Stimulated activated CD8-positive, alpha-beta memory T cell treated with anti-CD3 and anti-CD28 coated beads, Interleukin-4, amount 100 ng/mL, for 1 hour (primary cell): ENCODE data around the gene ELK4.
A peak's percentile ranks its signal among the peaks of the same experiment; 100 is the strongest.

Experiments used
- DNase-seq, 2 donors: peaks; one replicate each; pipeline ENCODE4 v3.0.0-alpha.2; 2020; ENCODE audit warnings: low read depth in 2 of 2, low spot score in 1 of 2

Gene ELK4

GRCh38 chr1:205631010-205631767 is 622 bp downstream of the ELK4 start:
- DNase-seq: peak; percentile 46 to 63

DNA sequence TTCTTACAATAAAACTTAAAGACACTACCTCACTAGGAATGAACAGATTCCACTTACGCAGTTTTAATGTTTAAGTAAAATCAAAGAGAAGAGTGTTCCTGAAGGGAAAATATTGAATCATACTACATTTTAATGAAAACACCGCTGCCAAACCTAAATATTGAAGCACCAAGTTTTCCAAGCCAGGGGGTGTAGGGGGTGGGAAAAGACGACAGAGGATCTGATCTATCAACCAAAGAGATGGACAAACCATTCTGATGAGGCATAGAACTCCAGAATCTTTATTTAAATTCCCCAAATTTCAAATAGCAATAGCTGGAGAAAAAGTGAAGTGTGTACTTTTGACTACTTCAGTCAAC is 1.2 kb downstream of the ELK4 start:
- DNase-seq: no peak

DNA sequence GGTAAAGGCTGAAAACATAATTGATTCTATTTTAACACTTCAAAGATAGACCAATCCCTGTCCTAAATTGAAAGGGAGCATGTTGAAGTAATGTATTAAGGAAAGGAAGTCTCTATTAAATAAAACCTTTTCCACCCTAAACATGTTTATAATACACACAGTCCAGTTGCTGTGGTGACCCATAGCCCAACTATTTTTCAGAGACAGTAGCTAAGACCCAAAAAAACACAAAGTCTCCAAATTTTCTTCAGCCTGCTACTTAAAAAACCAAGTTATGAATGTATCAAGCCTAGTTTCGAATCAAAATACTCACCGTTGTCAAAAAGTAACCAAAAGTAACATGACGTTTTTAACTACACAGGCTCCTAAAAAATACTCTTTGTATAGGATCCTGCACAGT is 1.6 kb downstream of the ELK4 start:
- DNase-seq: no peak

- no peak for DNase-seq
These were observed 2.1 kb downstream of the ELK4 start for GRCh38 chr1:205629751-205630150.

DNA sequence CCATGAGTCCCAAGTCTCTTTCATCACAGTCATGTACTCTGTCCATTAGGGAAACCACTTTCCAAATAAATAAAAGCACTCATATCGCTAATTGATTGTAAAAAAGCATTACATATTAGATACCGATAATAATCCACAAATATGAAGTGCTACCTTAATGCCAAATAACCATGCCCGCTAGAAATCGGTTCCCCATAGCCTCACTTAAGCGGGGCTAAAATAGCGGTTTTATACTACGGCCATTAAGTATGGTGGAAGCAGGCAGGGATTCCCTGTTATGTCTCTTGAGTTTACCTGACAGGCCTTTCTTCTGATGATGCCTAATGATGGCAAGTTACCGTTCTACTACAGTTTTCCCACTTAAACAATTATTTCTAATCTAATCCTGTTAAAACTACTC is 3.9 kb downstream of the ELK4 start:
- no peak for DNase-seq

DNA sequence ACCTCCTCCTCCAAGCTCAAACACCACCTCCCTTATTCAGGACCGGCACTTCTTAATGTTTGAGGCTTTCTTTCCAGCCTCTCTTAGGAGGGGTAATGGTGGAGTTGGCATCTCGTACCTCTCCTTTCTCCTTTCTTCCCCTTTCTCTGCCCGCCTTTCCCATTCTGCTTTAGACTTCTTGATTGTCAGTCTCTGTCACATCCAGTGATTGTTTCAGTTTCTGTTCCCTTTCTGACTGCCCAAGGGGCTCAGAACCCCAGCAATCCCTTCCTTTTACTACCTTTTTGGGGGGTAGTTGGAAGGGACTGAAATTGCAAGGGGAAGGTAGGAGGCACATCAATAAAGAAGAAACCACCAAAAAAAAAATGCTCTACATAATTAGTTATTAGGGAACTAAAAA is 5.6 kb downstream of the ELK4 start:
- no peak for DNase-seq

DNA sequence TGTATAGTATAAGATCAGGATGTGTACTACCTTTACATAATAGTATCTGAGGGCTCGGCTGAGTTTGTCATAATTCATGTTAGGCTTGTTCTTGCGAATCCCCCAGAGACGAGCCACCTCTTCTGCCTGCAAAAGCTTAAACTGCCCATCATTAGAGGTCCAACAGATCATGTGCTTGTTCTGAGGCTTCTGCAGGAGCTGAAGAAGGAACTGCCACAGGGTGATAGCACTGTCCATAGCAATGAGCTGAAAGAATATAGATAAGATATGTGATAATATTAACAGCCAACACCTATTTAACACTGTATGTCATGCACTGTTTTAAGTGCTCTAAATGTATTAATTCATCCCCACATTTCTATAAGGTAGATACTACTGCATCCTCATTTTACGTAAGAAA is 8.2 kb downstream of the ELK4 start:
- no peak for DNase-seq

- no peak for DNase-seq
These were observed 11.5 kb downstream of the ELK4 start for GRCh38 chr1:205620269-205620668.

DNA sequence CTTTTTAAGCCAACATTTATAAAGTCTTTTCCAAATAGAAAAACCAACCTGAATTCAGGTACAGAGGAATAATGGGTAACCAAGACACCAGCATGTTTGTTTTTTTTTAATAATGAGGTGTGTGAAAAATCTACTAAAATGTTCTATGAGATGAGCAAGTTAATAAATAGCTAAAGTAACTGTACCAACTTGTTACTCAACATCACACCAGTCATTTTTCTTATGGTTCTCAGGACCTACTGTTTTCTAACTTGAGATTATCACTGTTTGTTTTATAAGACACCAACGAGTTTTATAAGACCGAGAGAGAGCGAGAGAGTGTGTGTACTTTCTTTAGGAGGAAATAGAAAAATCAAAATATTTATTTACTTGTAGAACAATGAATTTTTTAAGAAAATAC is 12.4 kb downstream of the ELK4 start:
- DNase-seq: no peak

- no peak for DNase-seq
These were observed 15.1 kb downstream of the ELK4 start for GRCh38 chr1:205616563-205617293.

- DNase-seq: no peak
These were observed 16.0 kb downstream of the ELK4 start for GRCh38 chr1:205615789-205616188.

DNA sequence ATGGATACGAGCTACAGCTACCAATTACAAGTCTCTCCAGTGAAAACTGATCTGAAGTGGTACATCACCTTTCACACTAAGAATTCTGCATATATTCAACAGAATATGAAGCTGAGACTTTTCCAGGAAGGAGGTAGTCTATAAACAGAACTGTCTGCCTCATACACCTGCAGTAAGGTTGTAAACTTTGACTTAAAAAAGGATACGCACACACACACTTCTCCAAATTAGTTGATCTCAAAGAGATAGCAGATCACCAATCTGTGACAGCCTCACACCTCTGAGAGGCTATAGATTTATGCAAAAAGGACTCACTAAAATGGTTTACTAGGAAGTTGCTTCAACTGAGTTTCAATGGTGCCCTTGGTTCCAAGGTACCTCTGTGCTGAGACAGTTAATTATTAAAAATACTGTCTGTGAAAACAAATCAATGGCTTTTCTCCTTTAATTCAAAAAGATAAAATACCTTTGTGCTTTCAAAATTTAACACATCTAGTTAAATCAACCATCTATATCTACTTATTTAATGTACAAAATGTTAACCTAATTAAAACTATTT is 17.9 kb downstream of the ELK4 start:
- DNase-seq: no peak

GRCh38 chr1:205612556-205612955 is 19.3 kb downstream of the ELK4 start:
- DNase-seq: no peak

DNA sequence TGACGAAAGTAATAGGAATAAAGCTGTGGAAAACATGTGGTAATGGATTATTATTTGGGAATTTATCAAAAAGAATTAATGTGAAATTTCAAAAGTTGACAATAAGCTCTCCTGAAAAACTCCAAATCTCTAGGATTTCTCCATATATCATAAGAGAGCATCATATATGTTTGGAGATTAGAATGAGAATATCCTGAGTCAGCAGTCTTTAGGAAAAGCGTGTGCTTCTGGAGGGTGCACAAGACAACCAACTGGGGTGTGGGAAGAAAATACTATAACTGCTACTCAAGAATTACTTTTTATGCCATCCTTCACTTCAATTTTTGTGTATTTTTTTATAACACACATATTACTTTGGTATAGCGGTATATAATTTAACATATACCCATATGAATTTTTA is 19.7 kb downstream of the ELK4 start:
- DNase-seq: no peak

DNA sequence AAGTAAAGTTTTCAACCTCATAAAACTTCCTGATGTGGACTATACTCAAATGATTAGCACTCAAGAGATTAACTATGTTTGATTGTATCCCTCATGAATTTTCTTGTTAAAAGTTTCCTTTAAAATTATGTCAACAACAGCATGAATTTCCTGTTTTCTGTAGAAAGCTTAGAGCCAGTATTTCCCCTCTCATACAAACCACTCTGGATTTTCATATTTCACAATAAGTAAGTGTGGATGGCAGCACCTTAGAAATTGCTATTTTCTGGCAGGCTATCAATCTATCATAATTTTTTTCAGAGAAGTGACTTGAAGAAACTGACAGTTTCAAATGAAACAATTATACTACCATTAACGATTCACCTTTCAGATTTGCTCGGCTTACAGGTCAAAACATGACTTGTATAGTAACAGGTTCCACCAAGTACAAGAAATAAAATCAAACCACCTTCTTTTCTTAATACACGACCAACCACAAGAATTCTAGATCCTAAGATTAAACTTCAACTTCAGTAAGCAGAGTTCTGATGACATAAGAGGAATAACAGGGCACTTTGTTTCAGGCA is 20.8 kb downstream of the ELK4 start:
- no peak for DNase-seq

DNA sequence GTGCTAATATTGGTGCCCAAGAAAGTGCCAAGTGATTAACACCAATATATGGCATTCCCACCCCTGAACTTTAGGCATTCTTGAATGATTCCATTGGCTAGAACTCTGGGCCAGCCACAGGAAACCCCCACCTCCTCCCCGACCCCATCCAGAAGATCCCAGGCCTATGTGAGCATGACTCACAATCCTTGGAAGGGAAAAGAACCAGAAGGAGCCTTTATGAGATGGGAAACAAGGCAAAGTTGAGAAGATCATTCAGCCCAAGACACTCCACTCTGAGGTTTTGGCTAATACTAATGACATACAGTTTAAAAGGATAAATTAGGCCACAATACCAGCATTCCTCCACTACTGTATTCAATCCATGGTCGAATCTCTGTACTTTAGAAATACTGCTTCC is 21.8 kb downstream of the ELK4 start:
- DNase-seq: no peak

- no peak for DNase-seq
These were observed 26.8 kb downstream of the ELK4 start for GRCh38 chr1:205604825-205605505.

DNA sequence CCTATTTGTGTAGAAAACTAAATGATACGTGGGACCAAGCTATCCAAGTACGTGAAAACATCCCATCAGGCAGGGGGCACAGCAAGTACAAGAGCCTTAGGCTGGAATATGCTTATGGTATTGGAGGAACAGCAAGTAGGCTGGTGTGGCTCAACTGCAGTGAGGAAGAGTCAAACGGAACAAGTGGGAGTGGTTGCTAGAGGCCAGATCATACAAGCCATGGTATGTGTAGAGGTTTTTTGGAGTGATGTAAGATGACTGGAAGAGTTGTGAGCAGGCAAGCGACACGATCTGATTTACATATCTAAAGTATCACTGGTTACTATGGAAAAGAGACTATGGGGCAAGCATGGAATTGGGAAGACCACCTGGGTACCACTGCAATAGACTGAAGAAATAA is 27.8 kb downstream of the ELK4 start:
- no peak for DNase-seq

- DNase-seq: no peak
These were observed 30.6 kb downstream of the ELK4 start for GRCh38 chr1:205601205-205601604.

GRCh38 chr1:205600085-205600484 is 31.7 kb downstream of the ELK4 start:
- no peak for DNase-seq

DNA sequence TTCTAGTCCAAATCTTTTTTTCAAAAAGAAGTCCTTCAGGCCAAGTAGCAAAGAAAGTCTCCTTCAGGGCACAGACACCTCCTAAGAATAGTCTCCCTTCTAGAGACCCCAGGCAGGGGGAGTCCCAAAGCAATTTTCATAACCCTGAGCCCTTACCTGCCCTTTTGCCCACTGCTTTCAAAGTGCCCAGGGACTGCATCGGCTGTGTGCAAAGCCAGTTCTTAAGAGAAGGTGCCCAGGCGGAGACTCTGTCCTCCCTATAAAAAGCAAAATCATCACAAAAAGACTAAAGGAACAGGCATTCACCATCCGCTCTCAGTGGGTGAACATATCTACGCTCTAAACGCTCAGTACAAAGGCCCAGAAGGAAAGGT is 32.2 kb downstream of the ELK4 start:
- DNase-seq: no peak
